H1 (cell line): ENCODE measurements around the gene AIPL1. TPM values are rescaled to one million over a fixed set of nuclear protein-coding genes. Genes with fewer than 3 reads are reported as not detected.

ENCODE experiments used
- ASH2L ChIP-seq: fragments of 200-600, 300-600 bp; sonication (generic); IDR thresholded peaks from one replicate; pipeline ENCODE4 v1.7.1; 2017; ENCODE audit warnings: low read length
- ATF3 ChIP-seq: IDR thresholded peaks from 2 replicates; pipeline ENCODE4 v1.6.1; 2011; ENCODE audit warnings: low read depth, mild to moderate bottlenecking, low read length; ENCODE audit not compliant: insufficient read depth
- CHD7 ChIP-seq: fragments of 300-600 bp; sonication (generic); IDR thresholded peaks from 2 replicates; pipeline ENCODE4 v1.7.1; 2012; ENCODE audit warnings: low read length, moderate library complexity, mild to moderate bottlenecking, inconsistent platforms; ENCODE audit not compliant: insufficient replicate concordance
- KDM1A ChIP-seq: fragments of 200-600, 300-600 bp; sonication (generic); IDR thresholded peaks from 2 replicates; pipeline ENCODE4 v1.7.1; 2016; ENCODE audit warnings: mild to moderate bottlenecking, low read length, borderline replicate concordance
- KDM4A ChIP-seq: IDR thresholded peaks from one replicate; pipeline ENCODE4 v1.7.1; 2012; ENCODE audit warnings: low read depth, mild to moderate bottlenecking, moderate library complexity, low read length, inconsistent platforms; ENCODE audit not compliant: severe bottlenecking
- NRF1 ChIP-seq: IDR thresholded peaks from 2 replicates; pipeline ENCODE4 v1.6.1; 2011; ENCODE audit warnings: mild to moderate bottlenecking, low read depth, low read length, improper control_type of control experiment
- RAD21 ChIP-seq, 2 experiments: IDR thresholded peaks in 1 of 2; conservative IDR thresholded peaks in 1 of 2; 2 replicates each; pipeline ENCODE4 v1.6.1; 2011; ENCODE audit warnings: low read depth in 2 of 2, low read length in 2 of 2, improper control_type of control experiment in 1 of 2, inconsistent platforms in 1 of 2, mild to moderate bottlenecking in 1 of 2, moderate library complexity in 1 of 2
- SIRT6 ChIP-seq: IDR thresholded peaks from one replicate; pipeline ENCODE4 v1.7.1; 2012; ENCODE audit warnings: low read length, inconsistent platforms
- SP4 ChIP-seq: IDR thresholded peaks from 2 replicates; pipeline ENCODE4 v1.6.1; 2012; ENCODE audit warnings: low read length, inconsistent platforms
- polyA plus RNA-seq, 7 experiments: library from polyadenylated mRNA; depleted of rRNA in 3 of 7; stranded (reverse) in 5 of 7; unstranded in 2 of 7; fragments of >200 nt in 5 of 7; fragments of 200-250 nt in 2 of 7; gene quantifications; 1 replicate in 5 of 7; 2 replicates in 1 of 7; 4 replicates in 1 of 7; pipeline versions ENCODE4 v1.2.1 to v1.2.3, GENCODE V29; 2011 to 2013; ENCODE audit warnings: missing spikeins in 2 of 7, mixed read lengths in 2 of 7
- total RNA-seq: library from RNA; stranded (reverse); fragmentation: NEBNext Ultra II Directional; extraction: Animal tissue kit (Norgen Biotek cat#: 25700); gene quantifications from 2 replicates; pipeline ENCODE4 v1.2.1, GENCODE V29; 2021

Gene AIPL1
- total and polyA plus RNA-seq, 2 of the 8 experiments (the other 6 are each of a cell fraction or from before 2014, with no cell fraction given): 0.56 to 0.71 TPM

GRCh38 chr17:6413065-6413464 lies 21.9 kb downstream of the AIPL1 start (continued):
- TF ChIP-seq SP4: no peak
- TF ChIP-seq ATF3: no peak
- TF ChIP-seq CHD7: no peak
- TF ChIP-seq ASH2L: no peak
- no peak for TF ChIP-seq KDM4A
- no peak for TF ChIP-seq NRF1
- TF ChIP-seq SIRT6: no peak
- TF ChIP-seq RAD21 (IDR thresholded peaks at IDR 0.05 in 1 of 2, conservative IDR thresholded peaks at IDR 0.05 in 1 of 2; ENCODE audit: low read depth in 2 of 2, low read length in 2 of 2): peak; percentile 85 to 86
- TF ChIP-seq KDM1A: peak; percentile 96
